ENCODE measurements around the gene MAP7D3. TPM values are rescaled to one million over a fixed set of nuclear protein-coding genes. Genes with fewer than 3 reads are reported as not detected.

The MAP7D3 gene
- total and polyA plus RNA-seq, 2 of the 8 experiments (the other 6 are each of a cell fraction or from before 2014, with no cell fraction given), result 4.8 to 19.6 TPM

DNA sequence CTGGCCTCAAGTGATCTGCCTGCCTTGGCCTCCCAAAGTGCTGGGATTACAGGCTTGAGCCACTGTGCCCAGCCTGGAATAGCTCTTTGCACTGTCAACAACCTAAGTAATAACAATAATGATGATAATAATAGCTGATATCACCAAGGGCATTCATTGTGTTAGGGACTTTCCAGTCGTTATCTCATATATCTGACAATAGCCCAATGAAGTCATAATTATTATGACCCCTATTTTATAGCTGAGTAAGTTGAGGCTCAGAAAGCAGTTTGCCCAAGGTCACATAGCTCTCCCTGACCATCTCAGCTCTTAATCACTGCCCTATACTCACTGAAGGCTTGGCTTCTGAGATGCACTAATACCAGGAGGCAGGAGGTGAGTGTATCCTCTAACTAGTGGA is 18.7 kb upstream of the MAP7D3 start:
- no peaks in the 10 kb centered on the region for H3K79me1 ChIP-seq (ENCODE audit: low read depth, low read length)
- H3K4me2 ChIP-seq (ENCODE audit: insufficient read depth in 1 of 2, low read depth in 2 of 2, low read length in 2 of 2), result no peak overlapping the region
- H3K36me3 ChIP-seq (ENCODE audit: control insufficient read depth in 2 of 4, insufficient read depth in 4 of 4, low read length in 3 of 4), result no peaks in the 10 kb centered on the region
- H3K27ac ChIP-seq (ENCODE audit: low read depth, low read length), result no peak overlapping the region
- H3K4me1 ChIP-seq (replicated peaks in 1 of 4; ENCODE audit: control insufficient read depth in 3 of 4, insufficient read depth in 4 of 4, low read length in 3 of 4), result no peaks in the 10 kb centered on the region
- POLR2A ChIA-PET (ENCODE audit: partially characterized antibody), result interaction anchor here (1.6 kb wide), 1 partner anchor 14 kb away, joined by 3 read pairs; no protein-coding TSS in a partner anchor
- no peak overlapping the region for H4K8ac ChIP-seq (ENCODE audit: extremely low read depth, insufficient read depth, low read length)
- no peak overlapping the region for H2BK12ac ChIP-seq (ENCODE audit: low read depth, low read length)
- no peak overlapping the region for H3K18ac ChIP-seq (ENCODE audit: extremely low read depth, low read length)
- no peak overlapping the region for H2BK15ac ChIP-seq (ENCODE audit: low read length)
- H4K5ac ChIP-seq (ENCODE audit: insufficient read length, low read depth, low read length), result no peak overlapping the region
- H3K27me3 ChIP-seq (replicated peaks in 1 of 4; ENCODE audit: control insufficient read depth in 3 of 4, extremely low read depth in 1 of 4, insufficient read depth in 3 of 4, low read length in 3 of 4), result no peaks in the 10 kb centered on the region
- H2BK20ac ChIP-seq (ENCODE audit: low read length), result no peak overlapping the region
- no peak overlapping the region for H3K9ac ChIP-seq (replicated peaks in 1 of 4; ENCODE audit: extremely low read depth in 1 of 4, low read depth in 3 of 4, low read length in 3 of 4)
- CTCF ChIA-PET (ENCODE audit: partially characterized antibody), result interaction anchor here (1.0 to 2.9 kb wide), 4 partner anchors 10 to 242 kb away, joined by 3 to 12 read pairs (median 6); no protein-coding TSS in a partner anchor
- no peak overlapping the region for H3K14ac ChIP-seq (ENCODE audit: insufficient read length)
- no peak overlapping the region for H2AK5ac ChIP-seq (ENCODE audit: low read depth, low read length)
- H2BK5ac ChIP-seq (ENCODE audit: low read depth, low read length), result no peak overlapping the region
- H3K4me3 ChIP-seq (ENCODE audit: extremely low read depth in 1 of 4, insufficient read depth in 2 of 4, low read depth in 3 of 4, low read length in 4 of 4), result no peak overlapping the region
- no peaks in the 10 kb centered on the region for H4K20me1 ChIP-seq (replicated peaks in 1 of 2; ENCODE audit: control insufficient read depth in 1 of 2, insufficient read depth in 2 of 2, low read length in 2 of 2)
- H3K4ac ChIP-seq (replicated peaks; ENCODE audit: insufficient read length, low read depth, low read length), result no peak overlapping the region
- no peaks in the 10 kb centered on the region for H3K23me2 ChIP-seq (ENCODE audit: low read depth, low read length)
- WGBS, 2 experiments (ENCODE audit: extremely low coverage in 1 of 2, insufficient coverage in 1 of 2, insufficient read length in 1 of 2, insufficient replicate concordance in 2 of 2, low coverage in 1 of 2, low lambda C conversion rate in 2 of 2, missing lambda C conversion rate in 1 of 2), result 75% methylated on average over 1 of the region's 1 CpG; no CpG with 5 or more reads in 1 of the 2 experiments
- TF ChIP-seq KDM4A (IDR thresholded peaks at IDR 0.05; ENCODE audit: low read depth, low read length, severe bottlenecking) (no peak), SIX5 (IDR thresholded peaks at IDR 0.05; ENCODE audit: low read depth, low read length) (no peak), HDAC2 (IDR thresholded peaks at IDR 0.05; ENCODE audit: borderline replicate concordance in 1 of 2, low read depth in 2 of 2, low read length in 2 of 2) (no peak), TCF12 (IDR thresholded peaks at IDR 0.05; ENCODE audit: low read depth, low read length) (no peak), SIRT6 (IDR thresholded peaks at IDR 0.05; ENCODE audit: low read length) (no peak)
- no peak overlapping the region for H3K23ac ChIP-seq (ENCODE audit: insufficient read length)
- H3K79me2 ChIP-seq (ENCODE audit: control insufficient read depth in 1 of 2, insufficient read depth in 2 of 2, low read length in 2 of 2), result no peaks in the 10 kb centered on the region
- H2BK120ac ChIP-seq (replicated peaks; ENCODE audit: low read depth, low read length), result no peak overlapping the region
- no peak overlapping the region for H2AFZ ChIP-seq (ENCODE audit: low read length)
- FAIRE-seq (no peak), DNase-seq (ENCODE audit: low read depth in 1 of 2, low spot score in 2 of 2) (no peak)
- H3K9me3 ChIP-seq (ENCODE audit: insufficient read depth in 2 of 2, low read depth in 1 of 2, low read length in 1 of 2), result no peaks in the 10 kb centered on the region
- H4K91ac ChIP-seq (replicated peaks; ENCODE audit: insufficient read length, low read length), result no peak overlapping the region
- H3K56ac ChIP-seq (replicated peaks; ENCODE audit: insufficient read length, low read depth, low read length), result no peak overlapping the region
